Activated T-cell treated with anti-CD3 and anti-CD28 coated beads for 4 hours (primary cell): Measurements from ENCODE around the gene NELL2.

Experiments used
- DNase-seq: peaks from one replicate; pipeline ENCODE4 v3.0.0-alpha.2; 2020

NELL2 gene

DNA sequence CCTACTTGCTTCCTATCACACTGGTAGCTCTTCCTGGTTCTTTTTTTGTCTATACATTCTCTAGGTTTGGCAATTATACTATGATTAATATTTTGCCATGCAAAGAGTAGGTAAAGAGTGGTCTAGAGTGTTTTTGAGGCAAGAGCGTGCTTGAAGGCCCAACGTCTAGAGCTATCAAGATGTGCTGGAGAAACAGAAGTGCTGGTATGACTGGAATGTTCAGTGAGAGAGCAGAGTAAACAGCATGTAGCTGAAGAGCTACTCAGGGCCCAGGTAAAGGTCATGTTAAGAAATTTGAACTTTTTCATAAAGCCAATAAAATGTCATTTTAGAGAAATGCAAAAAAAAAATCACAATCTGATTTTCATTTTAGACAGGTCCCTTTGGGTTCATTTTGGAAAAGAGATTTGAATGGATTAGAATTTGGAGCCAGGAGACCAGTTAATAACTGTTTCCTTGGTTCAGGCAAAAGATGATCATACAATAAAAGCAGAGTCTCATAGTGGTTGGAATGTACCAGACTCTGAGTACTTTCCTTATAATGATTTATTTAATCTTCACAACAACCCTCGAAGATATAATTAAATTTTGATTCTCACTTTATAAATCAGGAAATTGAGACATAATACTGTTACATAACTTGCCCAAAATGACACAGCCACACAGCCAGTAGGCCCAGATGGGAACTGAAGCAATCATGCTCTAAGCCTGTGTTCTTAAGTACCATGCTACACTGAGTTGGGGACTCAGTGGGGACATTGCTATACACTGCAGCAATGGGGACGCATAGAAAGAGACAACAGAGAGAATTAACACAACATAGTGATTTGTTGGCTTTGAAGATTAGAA is 350.1 kb downstream of the NELL2 start:
- DNase-seq: no peak

DNA sequence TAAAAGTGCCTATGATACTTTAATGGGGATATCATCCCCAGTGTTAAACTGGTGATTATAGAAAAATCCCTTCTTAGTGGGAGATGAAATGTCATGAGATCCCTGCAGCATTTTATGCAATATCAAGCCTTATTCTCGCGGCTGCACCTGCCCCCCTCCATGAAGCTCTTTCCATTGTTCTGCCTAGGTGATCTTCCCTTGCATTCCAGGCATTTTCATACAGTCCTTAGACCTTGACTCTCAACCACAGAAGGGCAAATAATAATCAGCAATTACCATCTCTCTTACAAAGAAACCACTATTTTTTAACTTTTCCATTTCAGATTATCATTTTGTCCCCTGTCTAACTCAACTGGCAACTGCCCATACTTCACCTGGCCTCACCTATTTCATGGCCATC is 352.3 kb downstream of the NELL2 start:
- no peak for DNase-seq

DNA sequence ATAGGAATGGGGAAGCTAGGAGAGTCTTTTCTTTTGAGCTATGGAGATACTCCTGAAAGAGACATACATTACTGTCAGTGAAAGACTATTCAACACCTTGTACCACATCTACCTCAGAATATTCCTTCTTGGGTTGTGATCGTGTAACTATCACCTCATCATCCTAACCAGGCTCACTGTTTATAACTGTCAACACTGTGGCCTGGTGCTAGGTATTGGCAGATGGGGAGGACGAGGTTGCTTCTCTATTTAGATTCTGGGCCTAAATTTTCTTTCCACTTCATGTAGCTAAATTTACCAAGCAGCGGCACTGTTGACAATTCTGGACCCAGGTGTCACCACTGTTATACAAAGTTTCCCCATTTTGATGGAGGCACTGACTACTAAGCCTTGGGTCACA is 354.4 kb downstream of the NELL2 start:
- DNase-seq: no peak

DNA sequence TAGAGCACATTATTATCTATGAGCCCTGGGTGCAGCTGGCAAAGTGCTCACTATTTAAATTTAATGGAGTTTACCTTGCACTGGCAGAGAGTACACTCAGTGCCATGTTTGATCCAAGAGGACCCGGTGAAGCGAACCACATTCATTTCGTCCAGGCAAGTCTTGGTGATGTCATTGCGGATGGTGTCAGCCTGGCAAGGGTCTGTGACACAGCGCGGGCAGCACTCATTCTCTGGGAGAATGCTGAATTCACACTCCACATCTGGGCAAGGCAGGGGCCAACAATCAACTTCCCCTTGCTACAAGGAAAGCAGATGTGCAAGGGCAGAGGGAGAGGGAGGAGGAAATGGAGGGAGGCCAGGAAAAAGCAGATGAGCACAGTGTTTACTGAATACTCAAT is 356.2 kb downstream of the NELL2 start:
- no peak for DNase-seq

DNA sequence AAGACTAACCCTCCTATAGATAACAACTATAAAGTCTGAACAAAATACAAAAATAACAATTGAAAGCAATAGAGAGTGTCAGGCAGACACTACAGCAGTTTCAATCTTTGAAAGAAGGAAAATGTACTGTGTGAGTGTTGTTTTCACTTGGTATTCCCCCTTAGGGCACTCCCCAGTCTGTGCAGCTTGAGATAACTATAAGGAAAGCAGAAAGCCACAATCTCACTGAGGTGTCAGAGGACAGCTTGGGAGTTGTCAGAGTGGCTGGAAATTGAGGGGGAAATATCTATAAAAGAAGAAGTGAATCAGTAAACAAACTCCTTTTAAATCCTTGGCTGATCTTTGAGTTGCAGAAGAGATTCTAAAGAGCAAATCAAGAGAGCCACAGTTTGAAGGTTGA is 364.8 kb downstream of the NELL2 start:
- DNase-seq: no peak

DNA sequence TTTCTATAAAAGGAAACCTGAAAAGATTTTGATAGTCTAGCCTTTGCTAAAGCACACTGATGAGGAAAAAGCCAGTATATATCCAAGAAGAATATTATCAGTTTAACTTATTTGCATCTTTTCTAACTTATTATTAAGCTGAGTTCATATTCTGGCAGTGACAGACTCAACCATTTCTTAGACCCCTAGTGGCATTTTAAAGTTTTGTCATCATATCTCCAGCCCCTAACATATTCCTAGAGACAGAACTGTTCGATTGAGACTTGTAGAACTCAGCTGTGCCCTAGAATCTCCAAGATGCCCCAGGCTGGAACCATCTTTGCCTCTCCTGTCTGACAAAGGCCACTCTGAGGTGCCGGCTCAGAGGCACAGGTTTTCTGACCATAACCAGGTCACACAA is 365.6 kb downstream of the NELL2 start:
- DNase-seq: no peak

DNA sequence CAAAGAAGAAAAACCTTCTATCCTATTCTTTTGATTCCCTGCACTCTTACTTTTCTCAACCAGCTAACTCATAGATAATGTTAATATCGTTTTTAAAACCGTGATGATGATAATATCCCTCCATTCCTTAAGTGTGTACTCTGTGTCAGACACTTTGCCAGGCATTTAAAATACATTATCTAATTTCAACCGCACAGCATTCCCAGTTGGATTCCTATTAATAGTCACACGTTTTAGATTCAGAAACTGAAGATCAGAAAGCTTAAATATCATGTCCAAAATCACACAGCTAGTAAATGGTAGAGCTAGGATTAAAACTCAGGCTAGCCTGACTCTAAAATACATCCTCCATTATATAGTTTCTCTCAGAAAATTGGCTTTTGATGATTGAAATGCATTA is 366.0 kb downstream of the NELL2 start:
- no peak for DNase-seq

DNA sequence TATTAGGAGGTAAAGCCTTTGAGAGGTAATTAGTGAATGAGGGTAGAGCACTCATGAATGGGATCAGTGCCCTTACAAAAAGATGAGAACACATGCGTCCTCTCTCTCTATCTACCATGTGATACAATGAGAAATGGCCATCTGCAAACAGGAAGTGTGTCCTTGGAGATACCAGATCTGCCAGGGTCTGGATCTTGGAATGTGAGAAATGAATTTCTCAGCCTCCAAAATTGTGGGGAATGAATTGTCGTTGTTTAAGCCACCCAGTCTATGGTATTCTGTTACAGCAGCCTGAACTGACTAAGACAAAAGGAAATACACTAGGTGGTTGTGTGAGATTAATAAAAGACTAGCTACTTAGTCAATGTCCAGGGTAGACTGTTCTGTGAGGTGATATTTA is 366.6 kb downstream of the NELL2 start:
- DNase-seq: no peak

DNA sequence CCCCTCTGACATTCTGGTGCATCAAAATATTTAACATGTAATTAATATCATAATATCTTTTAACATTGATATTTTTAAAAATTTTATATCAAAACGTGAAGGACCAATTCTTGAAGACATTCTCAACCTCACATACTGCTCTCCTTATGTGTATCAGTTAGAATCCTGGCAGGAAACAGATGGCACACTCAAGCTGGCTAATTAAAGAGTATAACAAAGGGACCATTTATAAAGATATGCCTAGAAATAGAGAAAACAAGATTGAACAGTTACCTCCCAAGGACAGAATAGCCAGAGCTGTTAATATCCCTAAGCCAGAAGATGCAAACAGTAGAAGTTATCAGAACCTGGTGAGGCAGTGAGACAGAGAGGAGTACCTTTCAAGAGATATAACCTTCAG is 368.7 kb downstream of the NELL2 start:
- no peak for DNase-seq

DNA sequence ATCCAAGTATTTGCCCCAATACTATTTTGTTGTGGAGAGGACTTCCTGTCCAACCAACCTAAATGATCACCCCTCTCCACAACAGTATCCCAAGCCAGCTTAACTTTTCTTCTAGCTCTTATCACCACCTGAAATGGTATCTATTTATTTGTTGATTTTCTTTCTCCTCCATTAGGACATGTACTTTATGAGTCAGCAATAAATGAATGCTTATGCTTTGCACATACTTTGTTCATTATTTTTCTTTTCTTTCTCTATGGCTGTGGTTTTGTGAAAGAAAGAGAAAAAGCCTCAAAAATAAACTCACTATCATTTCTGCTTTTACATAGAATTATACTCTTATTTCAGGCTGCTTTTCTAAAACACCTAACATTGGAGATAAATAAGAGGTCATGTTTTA is 371.3 kb downstream of the NELL2 start:
- DNase-seq: no peak

DNA sequence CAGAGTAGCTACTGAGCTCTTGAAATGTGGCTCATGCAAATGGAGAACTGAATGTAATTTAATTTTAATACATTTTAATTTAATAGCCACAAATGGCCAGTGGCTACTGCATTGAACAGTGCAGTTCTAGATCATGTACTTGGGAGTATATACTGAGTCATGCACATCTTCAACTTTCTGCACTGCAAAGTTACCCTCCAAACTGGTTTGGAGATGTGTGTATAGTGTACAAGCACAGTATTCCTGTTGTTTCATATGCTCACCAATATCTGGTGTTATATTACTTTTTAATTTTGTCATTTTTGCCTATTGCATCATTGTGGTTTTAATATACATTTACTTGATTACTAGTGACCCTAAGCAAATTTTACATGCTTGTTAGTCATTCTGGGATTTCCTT is 372.8 kb downstream of the NELL2 start:
- no peak for DNase-seq

DNA sequence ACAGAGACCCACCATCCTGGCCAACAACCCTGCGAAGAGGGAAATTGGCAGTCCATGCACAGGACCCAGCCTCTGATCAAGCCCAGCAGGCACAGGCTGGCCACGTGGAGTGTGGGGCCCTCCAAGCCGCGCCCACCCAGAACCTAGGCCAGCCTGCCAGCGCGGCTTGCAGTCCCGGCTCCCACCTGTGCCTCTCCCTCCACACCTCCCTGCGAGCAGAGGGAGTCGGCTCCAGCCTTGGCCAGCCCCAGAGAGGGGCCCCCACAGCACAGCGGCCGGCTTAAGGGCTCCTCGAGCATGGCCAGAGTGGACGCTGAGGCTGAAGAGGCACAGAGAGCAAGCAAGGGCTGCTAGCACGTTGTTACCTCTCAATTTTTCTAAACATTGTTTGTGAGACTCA is 373.4 kb downstream of the NELL2 start:
- DNase-seq: no peak

DNA sequence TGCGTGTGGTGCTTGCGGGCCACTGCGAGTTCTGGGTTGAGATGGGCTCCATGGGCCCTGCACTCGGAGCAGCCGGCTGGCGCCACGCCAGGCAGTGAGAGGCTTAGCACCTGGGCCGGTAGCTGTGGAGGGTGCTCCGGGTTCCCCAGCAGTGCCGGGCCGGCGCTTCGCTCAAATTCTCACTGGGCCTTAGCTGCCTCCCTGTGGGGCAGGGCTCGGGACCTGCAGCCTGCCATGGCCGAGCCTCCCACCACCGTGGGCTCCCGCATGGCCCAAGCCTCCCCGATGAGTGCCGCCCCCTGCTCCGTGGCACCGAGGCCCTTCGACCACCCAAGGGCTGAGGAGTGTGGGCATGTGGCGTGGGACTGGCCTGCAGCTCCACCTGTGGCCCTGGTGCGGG is 375.7 kb downstream of the NELL2 start:
- DNase-seq: no peak

DNA sequence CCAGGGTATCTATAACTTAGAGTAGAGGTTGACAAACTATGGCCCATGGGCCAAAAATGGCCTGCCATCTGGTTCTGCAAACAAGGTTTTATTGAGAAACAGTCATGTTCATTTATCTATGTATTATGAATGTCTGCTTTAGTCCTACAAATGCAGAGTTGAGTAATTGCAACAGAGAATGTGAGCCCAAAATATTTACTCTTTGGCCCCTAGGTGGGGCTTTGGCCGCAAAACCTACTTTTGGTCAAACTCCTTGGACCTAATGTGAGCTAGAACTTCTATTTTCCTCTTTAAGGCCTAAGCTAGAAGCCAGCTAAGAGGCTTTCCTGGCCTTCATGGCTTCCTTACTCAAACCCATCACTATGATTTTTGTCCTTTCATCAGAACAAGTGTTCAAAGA is 379.1 kb downstream of the NELL2 start:
- DNase-seq: no peak

DNA sequence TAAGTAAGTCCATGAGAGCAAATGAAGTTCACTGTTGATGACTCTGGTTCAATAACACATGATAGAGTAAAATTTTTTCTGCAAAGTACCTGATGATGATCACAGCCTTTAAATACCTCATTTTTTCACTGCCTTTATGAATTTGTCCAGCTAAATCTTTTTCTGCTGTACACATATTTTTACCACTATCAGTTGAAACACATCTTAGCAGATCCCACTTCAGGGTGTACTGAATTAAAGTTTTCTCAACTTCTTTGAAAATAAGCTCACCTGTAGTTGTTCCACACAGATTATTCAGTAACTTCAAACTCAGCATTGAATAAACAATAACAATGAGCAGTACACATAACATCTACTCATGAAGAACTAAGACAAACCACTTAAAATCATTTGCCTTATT is 385.9 kb downstream of the NELL2 start:
- no peak for DNase-seq

DNA sequence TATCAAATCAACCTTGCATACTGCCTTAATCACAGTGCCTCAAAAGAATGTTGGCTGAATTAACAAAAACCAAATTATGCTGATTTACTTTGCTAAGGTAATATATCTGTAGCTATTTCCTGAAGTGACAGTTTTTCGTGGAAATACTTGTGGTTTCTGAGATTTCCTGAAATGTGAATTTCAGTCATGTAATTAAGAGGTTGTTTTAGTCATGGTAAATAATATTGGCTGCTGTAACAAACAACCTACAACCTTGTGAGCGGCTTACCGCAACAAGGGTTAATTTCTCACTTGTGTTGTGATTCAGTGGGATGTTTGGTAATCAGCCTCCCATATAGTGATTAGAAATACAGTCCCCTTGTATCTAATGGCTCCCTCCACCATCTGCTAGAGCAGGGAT is 387.9 kb downstream of the NELL2 start:
- no peak for DNase-seq

DNA sequence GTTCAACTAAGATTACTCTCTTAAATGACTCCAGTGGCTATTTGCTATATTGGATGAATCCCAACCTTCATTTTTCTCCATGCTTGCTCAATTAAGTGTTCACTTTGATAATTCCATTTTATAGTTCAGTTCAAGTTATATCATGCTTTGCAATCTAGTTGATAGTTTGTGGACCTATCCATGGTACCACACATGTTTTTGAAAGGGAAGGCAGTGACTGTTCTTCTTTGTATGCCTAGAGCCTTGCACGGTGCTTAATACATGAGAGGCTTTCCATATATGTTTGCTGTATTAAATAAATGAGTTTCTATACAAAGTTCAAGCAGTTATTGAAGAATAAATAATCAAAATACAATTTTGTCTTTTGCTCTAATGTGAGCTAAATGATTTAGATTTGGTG is 391.3 kb downstream of the NELL2 start:
- no peak for DNase-seq

DNA sequence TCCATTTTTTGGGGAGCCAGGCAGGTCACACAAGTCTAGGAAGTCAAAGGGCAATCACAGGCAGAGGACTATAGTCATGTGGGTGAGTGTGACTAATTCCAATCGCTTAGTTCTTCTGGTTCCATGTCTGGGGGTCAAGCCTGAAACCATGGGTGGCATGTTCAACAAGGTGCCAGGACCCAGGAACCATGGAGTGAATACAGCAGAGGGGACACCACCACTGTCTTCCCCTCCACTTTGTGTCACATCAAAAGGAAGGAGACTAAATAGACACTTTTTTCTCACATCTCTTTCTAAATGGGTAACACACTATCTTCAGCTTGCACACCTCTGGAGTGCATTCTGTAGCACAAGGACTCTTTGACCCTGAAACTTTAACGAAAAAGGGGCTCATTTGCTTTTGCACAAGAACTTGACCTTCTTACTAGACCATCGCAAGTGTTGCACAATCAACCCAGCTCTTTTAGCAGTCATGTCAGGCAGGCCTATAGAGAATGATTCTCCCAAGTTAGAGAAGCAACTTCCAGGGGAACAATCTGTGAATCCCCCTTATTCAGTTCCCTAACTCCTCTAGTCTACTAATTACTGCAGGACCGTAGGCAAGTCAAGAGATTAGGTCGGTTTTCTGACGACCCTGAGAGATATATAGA is 398.7 kb downstream of the NELL2 start:
- DNase-seq: no peak

DNA sequence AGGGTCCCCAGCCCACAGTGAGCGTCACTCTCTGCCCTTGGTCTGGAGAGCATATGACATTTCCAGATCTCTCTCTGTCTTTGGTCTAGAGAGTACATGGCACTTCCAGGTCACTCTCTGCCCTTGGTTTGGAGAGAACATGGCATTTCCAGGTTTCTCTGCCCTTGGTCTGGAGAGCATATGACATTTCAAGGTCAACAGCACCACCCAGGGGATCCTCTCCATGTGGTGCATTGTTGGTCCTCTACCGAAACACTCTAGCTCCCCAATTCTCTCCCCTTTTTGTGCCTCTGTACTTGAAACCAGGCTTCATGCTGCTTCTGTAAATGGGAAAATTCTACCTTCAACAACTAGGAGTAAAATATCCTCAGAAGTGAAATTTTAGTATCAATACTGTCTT is 399.4 kb downstream of the NELL2 start:
- no peak for DNase-seq

DNA sequence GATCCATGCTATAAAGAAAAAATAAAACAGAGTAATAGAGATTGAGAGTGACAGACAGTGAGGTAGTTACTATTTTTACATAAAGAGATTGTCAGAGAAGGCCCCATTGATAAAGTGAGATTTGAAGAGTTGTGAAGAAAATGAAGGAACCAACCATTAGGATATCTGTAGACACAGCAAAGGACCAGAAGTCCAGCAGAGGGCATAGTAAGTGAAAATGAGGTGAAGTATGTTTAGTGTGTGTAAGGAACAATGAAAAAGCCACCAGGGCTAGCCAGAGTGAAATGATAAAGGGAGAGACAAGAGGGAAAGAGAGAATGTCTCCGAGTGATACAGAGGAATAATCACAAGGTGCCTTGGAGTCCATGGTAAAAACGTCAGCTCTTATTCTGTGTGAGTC is 411.0 kb downstream of the NELL2 start:
- DNase-seq: no peak

DNA sequence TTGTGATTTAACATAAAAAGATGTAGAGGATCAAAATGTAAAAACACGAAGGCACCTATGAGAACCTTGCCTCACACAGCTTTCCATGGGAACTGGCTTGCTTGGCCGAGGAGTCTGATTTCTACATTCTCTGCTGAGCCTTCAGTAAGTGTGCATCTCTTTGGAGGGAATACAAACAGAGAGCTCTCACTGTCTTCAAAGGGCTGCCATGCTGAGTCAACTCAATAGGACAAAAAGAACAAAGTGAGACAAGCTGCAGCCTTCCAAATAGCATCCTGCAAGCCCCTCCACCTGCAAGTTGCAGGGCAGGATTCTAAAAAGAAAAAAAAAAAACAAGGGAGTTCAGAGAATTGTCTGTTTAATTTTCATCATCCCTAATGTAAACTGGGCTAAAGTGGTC is 411.9 kb downstream of the NELL2 start:
- no peak for DNase-seq

DNA sequence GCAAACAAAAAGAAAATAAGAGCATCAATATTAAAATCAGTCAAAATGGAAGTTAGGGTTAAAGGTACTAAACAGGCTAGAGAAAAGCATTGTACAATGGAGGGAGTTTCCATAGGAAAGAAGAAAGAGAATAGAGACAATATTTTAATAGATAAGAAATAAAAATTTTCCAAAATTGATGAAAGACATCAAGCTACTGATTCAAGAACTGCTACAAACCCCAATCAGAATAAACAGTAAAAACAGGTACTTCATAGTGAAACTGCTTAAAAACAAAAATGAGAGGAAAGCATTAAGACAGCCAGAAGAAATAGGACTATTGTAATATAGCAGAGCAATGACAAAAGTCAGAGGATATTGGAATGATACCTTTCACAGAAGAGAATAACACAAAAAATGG is 413.4 kb downstream of the NELL2 start:
- DNase-seq: no peak

DNA sequence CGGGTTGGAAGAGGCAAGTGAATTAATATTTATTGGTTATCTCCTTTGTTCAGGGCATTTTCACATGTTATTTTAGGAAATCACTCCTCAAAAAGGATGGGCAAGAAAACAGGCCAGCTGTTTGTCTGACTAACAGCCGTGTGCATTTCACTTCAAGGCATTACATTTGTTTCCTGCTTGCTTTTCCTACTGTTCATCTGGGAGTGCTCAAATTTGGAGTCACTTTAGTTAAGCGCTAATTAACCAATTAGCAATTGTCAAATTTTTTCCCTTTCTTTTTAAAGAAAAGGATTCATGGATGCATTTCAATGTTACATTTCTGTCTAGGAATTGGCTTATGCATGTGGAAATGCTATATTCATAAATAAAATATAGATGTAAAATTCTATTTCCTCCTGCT is 415.9 kb downstream of the NELL2 start:
- DNase-seq: no peak

DNA sequence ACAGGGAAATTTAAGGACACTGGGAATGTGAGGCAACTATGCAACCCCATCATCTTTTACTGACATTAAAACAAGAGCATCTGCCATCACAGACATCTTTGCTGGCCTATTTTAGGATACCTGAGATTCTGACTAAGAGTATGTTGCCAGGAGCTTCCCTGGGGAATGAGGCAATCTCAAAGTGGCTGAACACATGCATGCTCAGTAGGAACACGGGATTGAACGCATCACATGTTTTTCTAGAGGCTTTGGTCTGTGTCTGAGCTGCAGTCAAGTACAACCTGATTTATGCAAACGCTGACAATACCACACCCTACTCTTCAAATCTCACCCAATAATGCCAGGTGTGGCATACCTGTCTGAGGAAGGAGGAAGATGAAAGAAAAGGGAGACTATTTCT is 416.5 kb downstream of the NELL2 start:
- no peak for DNase-seq
